ENCODE data around the gene RABGGTA. TPM values are rescaled to one million over a fixed set of nuclear protein-coding genes. Genes with fewer than 3 reads are reported as not detected.
A peak's percentile ranks its signal among the peaks of the same experiment; 100 is the strongest.

The RABGGTA gene
- total RNA-seq, 1 donor from 2014 or later, result 54.9 TPM

DNA sequence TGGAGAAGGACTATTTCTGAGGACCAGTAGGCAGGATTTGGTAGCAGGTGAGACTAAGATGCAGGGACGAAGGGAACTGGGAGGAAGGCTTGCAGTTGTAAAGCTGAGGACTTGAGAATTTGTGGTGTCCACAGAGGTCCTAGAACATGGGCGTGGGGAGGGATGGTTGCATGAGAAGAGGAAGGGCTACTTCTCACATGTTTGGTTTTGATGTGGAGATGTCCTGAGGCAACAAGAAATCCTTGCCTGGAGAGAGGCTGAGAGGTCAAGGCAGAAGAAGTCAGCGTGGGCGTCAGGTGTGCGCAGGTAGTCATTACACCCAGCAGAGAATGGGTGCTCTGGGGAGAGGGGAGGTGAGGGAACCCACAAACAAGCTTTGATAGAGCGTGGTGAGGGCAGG lies 5.7 kb upstream of the RABGGTA start:
- Histone ChIP-seq H3K4me3 (no peak overlapping the region), H3K27me3 (no peaks in the 10 kb centered on the region), H3K27ac (no peak overlapping the region), H3K36me3 (no peaks in the 10 kb centered on the region), H3K4me1 (peaks cover 0 to under 1% of the 10 kb centered on the region in 2 donors), H3K9me3 (no peaks in the 10 kb centered on the region)
- TF ChIP-seq CTCF (IDR thresholded peaks at IDR 0.05), result no peak
- intact Hi-C loops (cut with DNase I), result no loop called here
- DNase-seq (ENCODE audit: low spot score in 2 of 2), result no peak

GRCh38 chr14:24274101-24274543 lies 2.7 kb upstream of the RABGGTA start:
- H3K27me3 ChIP-seq, result no peaks in the 10 kb centered on the region
- no peak for TF ChIP-seq CTCF (IDR thresholded peaks at IDR 0.05)
- peaks cover 0 to 8% of the 10 kb centered on the region in 2 donors for H3K4me1 ChIP-seq
- no peak overlapping the region for H3K4me3 ChIP-seq
- no peak overlapping the region for H3K27ac ChIP-seq
- H3K9me3 ChIP-seq, result no peaks in the 10 kb centered on the region
- intact Hi-C loops (cut with DNase I), result loop anchor here (5.0 kb wide), 1 partner anchor 42 kb away; the partner anchor contains the start of genes GMPR2 and NEDD8
- DNase-seq (ENCODE audit: low spot score in 2 of 2), result no peak
- H3K36me3 ChIP-seq, result peaks cover 0 to 6% of the 10 kb centered on the region in 2 donors

- Histone ChIP-seq H3K4me3 (no peak overlapping the region), H3K27me3 (no peaks in the 10 kb centered on the region), H3K9me3 (no peaks in the 10 kb centered on the region), H3K4me1 (peaks cover 0 to 8% of the 10 kb centered on the region in 2 donors), H3K36me3 (peaks cover 0 to 12% of the 10 kb centered on the region in 2 donors), H3K27ac (no peak overlapping the region)
- no peak for DNase-seq (ENCODE audit: low spot score in 2 of 2)
- no peak for TF ChIP-seq CTCF (IDR thresholded peaks at IDR 0.05)
- intact Hi-C loops (cut with DNase I), result loop anchor here (5.0 kb wide), 1 partner anchor 41 kb away; the partner anchor contains the start of genes GMPR2 and NEDD8
Observed at GRCh38 chr14:24273422-24273998, 2.1 kb upstream of the RABGGTA start.

DNA sequence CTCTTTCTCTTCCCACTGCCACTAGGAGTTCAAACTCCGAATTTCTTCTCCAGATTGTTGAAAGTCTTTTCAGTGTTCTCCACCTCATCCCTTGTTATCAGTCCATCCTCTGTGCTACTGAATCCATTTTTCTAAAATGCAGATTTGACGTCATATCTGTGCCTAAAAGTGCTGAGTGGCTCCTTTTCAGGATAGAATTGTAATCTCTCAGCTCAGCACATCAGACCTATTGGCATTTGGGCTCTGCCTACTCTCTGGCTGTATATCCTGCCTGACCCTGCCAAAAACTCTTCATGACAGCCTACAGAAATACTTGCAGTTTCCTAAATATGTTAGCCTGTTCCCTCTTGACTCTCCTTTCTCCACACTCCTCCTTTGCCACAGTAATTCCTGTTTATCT lies 1.1 kb upstream of the RABGGTA start:
- no peak for DNase-seq (ENCODE audit: low spot score in 2 of 2)
- H3K9me3 ChIP-seq, result no peaks in the 10 kb centered on the region
- no peak overlapping the region for H3K27ac ChIP-seq
- TF ChIP-seq CTCF (IDR thresholded peaks at IDR 0.05), result no peak
- no peak overlapping the region for H3K4me3 ChIP-seq
- peaks cover 0 to 8% of the 10 kb centered on the region in 2 donors for H3K4me1 ChIP-seq
- H3K36me3 ChIP-seq, result peaks cover 3 to 20% of the 10 kb centered on the region in 2 donors
- intact Hi-C loops (cut with DNase I), result loop anchor here (5.0 kb wide), 1 partner anchor 40 kb away; the partner anchor contains the start of genes GMPR2 and NEDD8
- H3K27me3 ChIP-seq, result no peaks in the 10 kb centered on the region

DNA sequence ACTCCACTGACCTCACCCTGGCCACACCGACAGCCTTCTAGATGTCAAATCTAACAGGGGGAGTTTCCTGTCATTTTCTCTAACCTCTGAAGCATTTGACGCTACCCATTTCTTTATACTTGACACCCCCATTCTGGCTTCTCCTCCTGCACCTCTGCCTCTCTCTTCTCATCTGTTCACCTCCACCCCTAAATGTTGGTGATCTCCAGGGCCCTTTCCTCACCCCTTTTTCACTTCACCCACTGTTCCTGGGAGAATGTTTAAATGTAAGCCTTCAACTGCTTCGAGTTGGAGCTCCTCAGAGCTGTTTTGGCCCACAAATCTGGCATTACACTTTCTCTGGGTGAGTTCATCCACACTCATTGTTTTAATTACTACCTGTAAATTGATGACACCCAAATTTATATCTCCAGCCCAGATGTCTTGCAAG lies 452 bp upstream of the RABGGTA start:
- no peaks in the 10 kb centered on the region for H3K9me3 ChIP-seq
- H3K4me3 ChIP-seq, result peak overlapping the region; percentile 74 to 91
- peak overlapping the region; percentile 92 to 96 for H3K27ac ChIP-seq
- no peak for DNase-seq (ENCODE audit: low spot score in 2 of 2)
- no peak for TF ChIP-seq CTCF (IDR thresholded peaks at IDR 0.05)
- no peaks in the 10 kb centered on the region for H3K27me3 ChIP-seq
- peaks cover 4 to 26% of the 10 kb centered on the region in 2 donors for H3K36me3 ChIP-seq
- intact Hi-C loops (cut with DNase I), result loop anchor here (1.0 to 5.0 kb wide), 3 partner anchors 27 to 40 kb away; partner anchors contain the start of genes DHRS1, GMPR2, NEDD8 and NOP9
- H3K4me1 ChIP-seq, result peaks cover 0 to 8% of the 10 kb centered on the region in 2 donors
